Measurements from ENCODE around the gene DUSP9. TPM values are rescaled to one million over a fixed set of nuclear protein-coding genes. Genes with fewer than 3 reads are reported as not detected.

The DUSP9 gene
- total RNA-seq, 1 donor from 2014 or later: 0.20 TPM

DNA sequence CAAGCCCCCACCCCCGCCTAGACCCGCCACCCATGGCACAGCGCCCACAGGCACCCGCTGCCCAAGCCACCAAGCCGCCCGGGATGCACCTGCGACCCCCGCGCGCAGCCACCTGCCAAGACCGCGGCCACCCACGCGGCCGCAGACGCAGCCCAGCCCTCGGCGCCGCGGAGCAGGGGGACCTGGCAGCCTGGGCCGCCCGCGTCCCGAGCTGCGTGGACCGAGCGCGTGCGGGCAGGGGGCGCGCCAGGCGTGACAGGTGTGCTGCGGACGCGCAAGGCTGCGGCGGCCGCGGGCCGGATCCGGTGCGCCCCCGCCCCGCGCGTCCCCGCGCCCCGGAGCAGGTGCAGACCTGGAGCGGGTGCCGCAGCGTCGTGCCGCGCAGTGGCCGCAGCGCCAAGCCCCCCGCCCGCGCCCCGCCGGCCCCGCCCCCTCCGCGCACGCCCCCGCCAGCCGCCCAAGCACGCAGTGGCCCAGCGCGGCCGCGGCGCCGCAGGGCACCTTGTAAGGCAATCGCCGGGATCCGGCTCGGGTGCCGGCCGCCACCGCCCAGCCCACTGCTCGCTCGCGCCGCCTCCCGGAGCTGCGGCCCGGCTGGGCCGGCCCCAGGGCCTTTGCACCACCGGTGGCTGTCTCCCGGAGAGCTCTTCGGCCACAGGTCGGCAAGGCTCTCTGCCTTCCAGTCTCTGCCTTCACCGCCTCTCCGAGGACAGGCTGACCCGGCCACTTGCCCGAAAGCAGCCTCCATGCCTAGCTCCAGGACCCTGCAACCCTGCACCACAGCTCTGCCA is 26.6 kb downstream of the DUSP9 start, which contains the start of gene PNCK:
TSS of gene PNCK (minus strand) at position 386 of the 791 bp plus-strand sequence. CDS start 737 bp downstream, outside the sequence.
- Histone ChIP-seq H3K9ac (ENCODE audit: low read length) (no peak within 1 kb of the TSS), H3K36me3 (ENCODE audit: insufficient read depth, low read length) (no peaks in the 10 kb centered on the region), H3K27me3 (ENCODE audit: insufficient read depth, low read length) (peaks cover 8% of the 10 kb centered on the region), H3K9me3 (ENCODE audit: insufficient read depth, low read depth, low read length) (no peaks in the 10 kb centered on the region), H3K27ac (ENCODE audit: low read depth, low read length) (no peak within 1 kb of the TSS), H3K4me1 (ENCODE audit: insufficient read depth, low read length) (no peaks in the 10 kb centered on the region), H3K4me3 (ENCODE audit: insufficient read depth, low read depth, low read length) (no peak within 1 kb of the TSS), H3K79me2 (ENCODE audit: insufficient read depth, low read length) (no peaks in the 10 kb centered on the region), H4K20me1 (ENCODE audit: insufficient read depth, low read length) (no peaks in the 10 kb centered on the region), H3K4me2 (ENCODE audit: low read length) (no peak within 1 kb of the TSS), H2AFZ (ENCODE audit: low read depth, low read length) (no peak within 1 kb of the TSS)
- Mint-ChIP-seq H3K27me3 (ENCODE audit: low read depth, unreplicated experiment) (peaks cover 13% of the 10 kb centered on the region), H3K27ac (ENCODE audit: unreplicated experiment) (no peak within 1 kb of the TSS), H3K9me3 (ENCODE audit: unreplicated experiment) (no peaks in the 10 kb centered on the region), H3K4me1 (ENCODE audit: low read depth, unreplicated experiment) (peaks cover 3% of the 10 kb centered on the region), H3K4me3 (ENCODE audit: unreplicated experiment) (no peak within 1 kb of the TSS), H3K36me3 (ENCODE audit: low read depth, unreplicated experiment) (no peaks in the 10 kb centered on the region)
- no peak for DNase-seq (ENCODE audit: low read depth)
- FAIRE-seq: no peak
- TF ChIP-seq, protein P1, sequence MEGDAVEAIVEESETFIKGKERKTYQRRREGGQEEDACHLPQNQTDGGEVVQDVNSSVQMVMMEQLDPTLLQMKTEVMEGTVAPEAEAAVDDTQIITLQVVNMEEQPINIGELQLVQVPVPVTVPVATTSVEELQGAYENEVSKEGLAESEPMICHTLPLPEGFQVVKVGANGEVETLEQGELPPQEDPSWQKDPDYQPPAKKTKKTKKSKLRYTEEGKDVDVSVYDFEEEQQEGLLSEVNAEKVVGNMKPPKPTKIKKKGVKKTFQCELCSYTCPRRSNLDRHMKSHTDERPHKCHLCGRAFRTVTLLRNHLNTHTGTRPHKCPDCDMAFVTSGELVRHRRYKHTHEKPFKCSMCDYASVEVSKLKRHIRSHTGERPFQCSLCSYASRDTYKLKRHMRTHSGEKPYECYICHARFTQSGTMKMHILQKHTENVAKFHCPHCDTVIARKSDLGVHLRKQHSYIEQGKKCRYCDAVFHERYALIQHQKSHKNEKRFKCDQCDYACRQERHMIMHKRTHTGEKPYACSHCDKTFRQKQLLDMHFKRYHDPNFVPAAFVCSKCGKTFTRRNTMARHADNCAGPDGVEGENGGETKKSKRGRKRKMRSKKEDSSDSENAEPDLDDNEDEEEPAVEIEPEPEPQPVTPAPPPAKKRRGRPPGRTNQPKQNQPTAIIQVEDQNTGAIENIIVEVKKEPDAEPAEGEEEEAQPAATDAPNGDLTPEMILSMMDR (IDR thresholded peaks at IDR 0.05; ENCODE audit: insufficient read depth, low read depth, low read length): no peak
- TF ChIP-seq EZH2 (IDR thresholded peaks at IDR 0.05; ENCODE audit: insufficient read depth, low read length): no peak

DNA sequence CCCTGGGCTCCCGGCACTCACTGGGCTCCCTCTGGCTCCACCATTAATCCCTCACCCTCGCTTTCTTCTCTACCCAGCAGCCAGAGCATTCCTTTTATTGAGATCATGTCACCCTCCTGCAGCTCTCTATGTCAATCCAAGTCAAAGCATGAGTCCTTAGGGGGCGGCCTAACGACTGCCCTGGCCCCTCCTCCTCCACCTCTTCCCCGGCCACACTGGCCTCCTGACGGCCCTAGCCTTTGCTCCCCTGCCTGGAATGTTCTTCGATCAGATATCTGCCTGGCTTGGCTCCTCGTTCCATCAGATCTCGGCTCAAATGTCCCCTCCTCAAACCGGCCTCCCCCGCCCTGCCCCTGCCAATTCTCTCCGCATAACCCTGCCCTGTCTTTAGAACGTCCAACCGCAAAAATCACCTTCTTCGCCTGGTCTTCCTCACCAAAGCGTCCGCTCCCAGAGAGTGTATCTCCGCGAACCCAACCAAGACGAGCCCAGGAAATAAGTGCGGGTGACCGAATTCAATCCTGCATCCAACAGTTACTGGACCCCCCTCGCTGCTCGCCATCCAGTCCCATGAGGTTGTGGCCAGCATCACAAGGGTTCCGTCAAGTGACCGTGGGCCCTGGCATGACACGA is 27.3 kb downstream of the DUSP9 start:
- H3K4me3 Mint-ChIP-seq (ENCODE audit: unreplicated experiment): no peak overlapping the region
- H3K9me3 ChIP-seq (ENCODE audit: insufficient read depth, low read depth, low read length): no peaks in the 10 kb centered on the region
- peaks cover 8% of the 10 kb centered on the region for H3K27me3 ChIP-seq (ENCODE audit: insufficient read depth, low read length)
- H3K79me2 ChIP-seq (ENCODE audit: insufficient read depth, low read length): no peaks in the 10 kb centered on the region
- H3K27me3 Mint-ChIP-seq (ENCODE audit: low read depth, unreplicated experiment): peaks cover 13% of the 10 kb centered on the region
- no peaks in the 10 kb centered on the region for H3K36me3 ChIP-seq (ENCODE audit: insufficient read depth, low read length)
- H3K27ac Mint-ChIP-seq (ENCODE audit: unreplicated experiment): no peak overlapping the region
- peaks cover 3% of the 10 kb centered on the region for H3K4me1 Mint-ChIP-seq (ENCODE audit: low read depth, unreplicated experiment)
- H3K36me3 Mint-ChIP-seq (ENCODE audit: low read depth, unreplicated experiment): no peaks in the 10 kb centered on the region
- no peak overlapping the region for H2AFZ ChIP-seq (ENCODE audit: low read depth, low read length)
- no peaks in the 10 kb centered on the region for H3K4me1 ChIP-seq (ENCODE audit: insufficient read depth, low read length)
- FAIRE-seq (no peak), DNase-seq (ENCODE audit: low read depth) (no peak)
- H3K27ac ChIP-seq (ENCODE audit: low read depth, low read length): no peak overlapping the region
- TF ChIP-seq, protein P1 (IDR thresholded peaks at IDR 0.05; ENCODE audit: insufficient read depth, low read depth, low read length): no peak
- TF ChIP-seq EZH2 (IDR thresholded peaks at IDR 0.05; ENCODE audit: insufficient read depth, low read length): no peak
- H4K20me1 ChIP-seq (ENCODE audit: insufficient read depth, low read length): no peaks in the 10 kb centered on the region
- no peaks in the 10 kb centered on the region for H3K9me3 Mint-ChIP-seq (ENCODE audit: unreplicated experiment)
- H3K4me3 ChIP-seq (ENCODE audit: insufficient read depth, low read depth, low read length): no peak overlapping the region
- no peak overlapping the region for H3K9ac ChIP-seq (ENCODE audit: low read length)
- no peak overlapping the region for H3K4me2 ChIP-seq (ENCODE audit: low read length)

Data from astrocyte (in vitro differentiated cells and primary cell).